ENCODE data around the gene ICAM1.

GRCh38 chr19:10316229-10317044, 45.5 kb downstream of the ICAM1 start:
- TF ChIP-seq NCOA1 (CRISPR knock-in tag; IDR thresholded peaks at IDR 0.05), result no peak
- no peak for TF ChIP-seq ARNT (IDR thresholded peaks at IDR 0.05)
- no peak for TF ChIP-seq EZH2 (conservative IDR thresholded peaks at IDR 0.05; ENCODE audit: low read depth, low read length)
- TF ChIP-seq, protein P1, sequence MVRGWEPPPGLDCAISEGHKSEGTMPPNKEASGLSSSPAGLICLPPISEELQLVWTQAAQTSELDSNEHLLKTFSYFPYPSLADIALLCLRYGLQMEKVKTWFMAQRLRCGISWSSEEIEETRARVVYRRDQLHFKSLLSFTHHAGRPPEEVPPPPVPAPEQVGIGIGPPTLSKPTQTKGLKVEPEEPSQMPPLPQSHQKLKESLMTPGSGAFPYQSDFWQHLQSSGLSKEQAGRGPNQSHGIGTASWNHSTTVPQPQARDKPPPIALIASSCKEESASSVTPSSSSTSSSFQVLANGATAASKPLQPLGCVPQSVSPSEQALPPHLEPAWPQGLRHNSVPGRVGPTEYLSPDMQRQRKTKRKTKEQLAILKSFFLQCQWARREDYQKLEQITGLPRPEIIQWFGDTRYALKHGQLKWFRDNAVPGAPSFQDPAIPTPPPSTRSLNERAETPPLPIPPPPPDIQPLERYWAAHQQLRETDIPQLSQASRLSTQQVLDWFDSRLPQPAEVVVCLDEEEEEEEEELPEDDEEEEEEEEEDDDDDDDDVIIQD (CRISPR knock-in tag; IDR thresholded peaks at IDR 0.05; ENCODE audit: low read depth), result no peak
- no peak for TF ChIP-seq SETDB1 (CRISPR knock-in tag; IDR thresholded peaks at IDR 0.05; ENCODE audit: borderline replicate concordance)
- no peak for TF ChIP-seq TCF7 (IDR thresholded peaks at IDR 0.05; ENCODE audit: low read depth)
- TF ChIP-seq MEIS2 (CRISPR knock-in tag; IDR thresholded peaks at IDR 0.05), result no peak
- no peak for TF ChIP-seq ZNF282 (IDR thresholded peaks at IDR 0.05; ENCODE audit: partially characterized antibody)
- no peak for TF ChIP-seq THYN1 (CRISPR knock-in tag; IDR thresholded peaks at IDR 0.05; ENCODE audit: borderline replicate concordance, low read depth)
- TF ChIP-seq SMC3 (IDR thresholded peaks at IDR 0.05; ENCODE audit: low read length), result no peak
- TF ChIP-seq, protein P2, sequence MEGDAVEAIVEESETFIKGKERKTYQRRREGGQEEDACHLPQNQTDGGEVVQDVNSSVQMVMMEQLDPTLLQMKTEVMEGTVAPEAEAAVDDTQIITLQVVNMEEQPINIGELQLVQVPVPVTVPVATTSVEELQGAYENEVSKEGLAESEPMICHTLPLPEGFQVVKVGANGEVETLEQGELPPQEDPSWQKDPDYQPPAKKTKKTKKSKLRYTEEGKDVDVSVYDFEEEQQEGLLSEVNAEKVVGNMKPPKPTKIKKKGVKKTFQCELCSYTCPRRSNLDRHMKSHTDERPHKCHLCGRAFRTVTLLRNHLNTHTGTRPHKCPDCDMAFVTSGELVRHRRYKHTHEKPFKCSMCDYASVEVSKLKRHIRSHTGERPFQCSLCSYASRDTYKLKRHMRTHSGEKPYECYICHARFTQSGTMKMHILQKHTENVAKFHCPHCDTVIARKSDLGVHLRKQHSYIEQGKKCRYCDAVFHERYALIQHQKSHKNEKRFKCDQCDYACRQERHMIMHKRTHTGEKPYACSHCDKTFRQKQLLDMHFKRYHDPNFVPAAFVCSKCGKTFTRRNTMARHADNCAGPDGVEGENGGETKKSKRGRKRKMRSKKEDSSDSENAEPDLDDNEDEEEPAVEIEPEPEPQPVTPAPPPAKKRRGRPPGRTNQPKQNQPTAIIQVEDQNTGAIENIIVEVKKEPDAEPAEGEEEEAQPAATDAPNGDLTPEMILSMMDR (CRISPR knock-in tag; IDR thresholded peaks at IDR 0.05), result no peak
- no peak for TF ChIP-seq RFX3 (CRISPR knock-in tag; IDR thresholded peaks at IDR 0.05)
- TF ChIP-seq RNF2 (conservative IDR thresholded peaks at IDR 0.05; ENCODE audit: low read depth), result no peak
- TF ChIP-seq RAD21 (CRISPR knock-in tag; IDR thresholded peaks at IDR 0.05), result no peak

Data from HepG2 (cell line).